Measurements from ENCODE around the gene GPR17.

GPR17 gene

GRCh38 chr2:127673291-127674069, 27.5 kb downstream of the GPR17 start:
- DNase-seq: no peak

GRCh38 chr2:127674241-127675209, 28.6 kb downstream of the GPR17 start:
- peak; percentile 12 to 28 for DNase-seq

- DNase-seq: no peak
Measured at GRCh38 chr2:127675331-127676261, 29.6 kb downstream of the GPR17 start, which contains the start of gene LIMS2. Gene LIMS2 (minus strand): TSS chr2:127675530. CDS start chr2:127675024, 506 bp downstream.

GRCh38 chr2:127676906-127677305, 31.0 kb downstream of the GPR17 start:
- no peak for DNase-seq

- DNase-seq: no peak
Measured at GRCh38 chr2:127678531-127678930, 32.6 kb downstream of the GPR17 start.

GRCh38 chr2:127678991-127679390, 33.0 kb downstream of the GPR17 start:
- no peak for DNase-seq

GRCh38 chr2:127679680-127680361, 33.9 kb downstream of the GPR17 start:
- DNase-seq: no peak

GRCh38 chr2:127680706-127681287, 34.8 kb downstream of the GPR17 start:
- DNase-seq: no peak

- DNase-seq: no peak
Measured at GRCh38 chr2:127681288-127681804, 35.4 kb downstream of the GPR17 start.

GRCh38 chr2:127681976-127682857, 36.3 kb downstream of the GPR17 start:
- no peak for DNase-seq

GRCh38 chr2:127683056-127683455, 37.1 kb downstream of the GPR17 start:
- no peak for DNase-seq

- DNase-seq: no peak
Measured at GRCh38 chr2:127683757-127684156, 37.8 kb downstream of the GPR17 start.

- no peak for DNase-seq
Measured at GRCh38 chr2:127685410-127686080, 39.6 kb downstream of the GPR17 start.

GRCh38 chr2:127688405-127688804, 42.5 kb downstream of the GPR17 start:
- DNase-seq: no peak

GRCh38 chr2:127690696-127691095, 44.7 kb downstream of the GPR17 start:
- DNase-seq: no peak

- DNase-seq: no peak
Measured at GRCh38 chr2:127694986-127695385, 49.0 kb downstream of the GPR17 start.

GRCh38 chr2:127695491-127696472, 49.8 kb downstream of the GPR17 start:
- DNase-seq: peak; percentile 45 to 53

- DNase-seq: no peak
Measured at GRCh38 chr2:127697482-127698180, 51.7 kb downstream of the GPR17 start.

Measured in stimulated activated CD4-positive, alpha-beta T cell treated with anti-CD3 and anti-CD28 coated beads, Interleukin-4, amount 100 ng/mL, for 4 hours (primary cell).